H1 (cell line): ENCODE data around the gene DNLZ. TPM values are rescaled to one million over a fixed set of nuclear protein-coding genes. Genes with fewer than 3 reads are reported as not detected.

Experiments
- ASH2L ChIP-seq: fragments of 200-600, 300-600 bp; sonication (generic); IDR thresholded peaks from one replicate; pipeline ENCODE4 v1.7.1; 2017; ENCODE audit warnings: low read length
- BACH1 ChIP-seq: IDR thresholded peaks from 2 replicates; pipeline ENCODE4 v1.6.1; 2012; ENCODE audit warnings: low read length, improper control_type of control experiment
- CBX5 ChIP-seq: fragments of 300-800, 300-1000 bp; sonication (generic); IDR thresholded peaks from 2 replicates; pipeline ENCODE4 v1.7.1; 2016; ENCODE audit warnings: antibody characterized with exemption, low read length, low read depth
- CHD1 ChIP-seq: IDR thresholded peaks from 2 replicates; pipeline ENCODE4 v1.6.1; 2012; ENCODE audit warnings: low read depth, low read length, improper control_type of control experiment
- CHD2 ChIP-seq: IDR thresholded peaks from 2 replicates; pipeline ENCODE4 v1.6.1; 2012; ENCODE audit warnings: low read length, improper control_type of control experiment
- CREB1 ChIP-seq: IDR thresholded peaks from 2 replicates; pipeline ENCODE4 v1.6.1; 2012; ENCODE audit warnings: inconsistent platforms
- CTCF ChIP-seq, 3 experiments: IDR thresholded peaks; 1 replicate in 2 of 3; 2 replicates in 1 of 3; pipeline versions ENCODE4 v1.5.1 to v1.6.1; 2011; ENCODE audit warnings: low read length in 3 of 3, mild to moderate bottlenecking in 3 of 3, inconsistent platforms in 2 of 3, low read depth in 1 of 3, moderate library complexity in 1 of 3; ENCODE audit not compliant: insufficient read depth in 1 of 3; ENCODE audit errors: control extremely low read depth in 1 of 3
- EP300 ChIP-seq, 2 experiments: IDR thresholded peaks; 1 replicate in 1 of 2; 2 replicates in 1 of 2; pipeline ENCODE4 v1.6.1; 2011 to 2012; ENCODE audit warnings: low read depth in 2 of 2, low read length in 2 of 2, mild to moderate bottlenecking in 2 of 2, borderline replicate concordance in 1 of 2, inconsistent platforms in 1 of 2, moderate library complexity in 1 of 2
- GTF2F1 ChIP-seq: IDR thresholded peaks from 2 replicates; pipeline ENCODE4 v1.6.1; 2012; ENCODE audit warnings: low read depth, low read length, improper control_type of control experiment, borderline replicate concordance
- HDAC2 ChIP-seq, 2 experiments: fragments of 300-600 bp in 1 of 2; sonication (generic) in 1 of 2; IDR thresholded peaks; 2 replicates each; pipeline ENCODE4 v1.6.1; 2011 to 2012; ENCODE audit warnings: low read depth in 2 of 2, low read length in 2 of 2, mild to moderate bottlenecking in 2 of 2, moderate library complexity in 2 of 2, borderline replicate concordance in 1 of 2, inconsistent platforms in 1 of 2
- KDM4A ChIP-seq: IDR thresholded peaks from one replicate; pipeline ENCODE4 v1.7.1; 2012; ENCODE audit warnings: low read depth, mild to moderate bottlenecking, moderate library complexity, low read length, inconsistent platforms; ENCODE audit not compliant: severe bottlenecking
- MAX ChIP-seq: IDR thresholded peaks from 2 replicates; pipeline ENCODE4 v1.6.1; 2012; ENCODE audit warnings: inconsistent platforms
- NANOG ChIP-seq: IDR thresholded peaks from 2 replicates; pipeline ENCODE4 v1.6.1; 2011; ENCODE audit warnings: low read length, low read depth, mild to moderate bottlenecking, inconsistent platforms; ENCODE audit not compliant: insufficient read depth, poor library complexity, severe bottlenecking
- NRF1 ChIP-seq: IDR thresholded peaks from 2 replicates; pipeline ENCODE4 v1.6.1; 2011; ENCODE audit warnings: mild to moderate bottlenecking, low read depth, low read length, improper control_type of control experiment
- SIN3A ChIP-seq, 2 experiments: IDR thresholded peaks in 1 of 2; conservative IDR thresholded peaks in 1 of 2; 2 replicates each; pipeline ENCODE4 v1.6.1; 2011 to 2012; ENCODE audit warnings: low read length in 2 of 2, improper control_type of control experiment in 1 of 2, low read depth in 1 of 2, mild to moderate bottlenecking in 1 of 2
- SUZ12 ChIP-seq: fragments of 200-600 bp; sonication (generic); IDR thresholded peaks from 2 replicates; pipeline ENCODE4 v1.6.1; 2012; ENCODE audit warnings: mild to moderate bottlenecking, inconsistent platforms, low read length, moderate library complexity, mixed read lengths
- TAF1 ChIP-seq: IDR thresholded peaks from 2 replicates; pipeline ENCODE4 v1.6.1; 2011; ENCODE audit warnings: mild to moderate bottlenecking, low read depth, low read length
- YY1 ChIP-seq: IDR thresholded peaks from 2 replicates; pipeline ENCODE4 v1.6.1; 2011; ENCODE audit warnings: low read depth, mild to moderate bottlenecking, low read length
- polyA plus RNA-seq, 7 experiments: library from polyadenylated mRNA; depleted of rRNA in 3 of 7; stranded (reverse) in 5 of 7; unstranded in 2 of 7; fragments of >200 nt in 5 of 7; fragments of 200-250 nt in 2 of 7; gene quantifications; 1 replicate in 5 of 7; 2 replicates in 1 of 7; 4 replicates in 1 of 7; pipeline versions ENCODE4 v1.2.1 to v1.2.3, GENCODE V29; 2011 to 2013; ENCODE audit warnings: missing spikeins in 2 of 7, mixed read lengths in 2 of 7
- total RNA-seq: library from RNA; stranded (reverse); fragmentation: NEBNext Ultra II Directional; extraction: Animal tissue kit (Norgen Biotek cat#: 25700); gene quantifications from 2 replicates; pipeline ENCODE4 v1.2.1, GENCODE V29; 2021
- TF ChIP-seq, protein P1 (sequence below): IDR thresholded peaks from 2 replicates; pipeline ENCODE4 v1.6.1; 2012; ENCODE audit warnings: inconsistent platforms

The DNLZ gene
- total and polyA plus RNA-seq, 2 of the 8 experiments (the other 6 are each of a cell fraction or from before 2014, with no cell fraction given) = 11.6 to 17.9 TPM

GRCh38 chr9:136363106-136363948, at the start of gene DNLZ (continued):
- TF ChIP-seq TAF1 (peak; percentile 68), CREB1 (peak; percentile 51; the same call in 1 of the 2 replicates), GTF2F1 (0 out of 2 replicates have a peak, but pooled peaks have one; percentile 65), NRF1 (no peak), CTCF (IDR thresholded peaks at IDR 0.05; ENCODE audit: control extremely low read depth in 1 of 3, insufficient read depth in 1 of 3, low read depth in 1 of 3, low read length in 3 of 3) (peak in 2 of 3 experiments; percentile 87 to 95; a peak in 3 of 4 replicates), YY1 (peak; percentile 99), BACH1 (peak; percentile 48; the same call in 1 of the 2 replicates), KDM4A (peak; percentile 47), CHD2 (no peak), SIN3A (conservative IDR thresholded peaks at IDR 0.05 in 1 of 2, IDR thresholded peaks at IDR 0.05 in 1 of 2; ENCODE audit: low read depth in 1 of 2, low read length in 2 of 2) (peak; percentile 94 to 96; a peak in 3 of 4 replicates), CHD1 (no peak), MAX (peak; percentile 100), EP300 (IDR thresholded peaks at IDR 0.05; ENCODE audit: borderline replicate concordance in 1 of 2, low read depth in 2 of 2, low read length in 2 of 2) (peak in 1 of 2 experiments; percentile 58; a peak in 1 of 3 replicates), SUZ12 (no peak), ASH2L (no peak), HDAC2 (IDR thresholded peaks at IDR 0.05; ENCODE audit: borderline replicate concordance in 1 of 2, low read depth in 2 of 2, low read length in 2 of 2) (peak; percentile 72 to 83; a peak in 2 of 4 replicates), CBX5 (no peak), NANOG (no peak)
- TF ChIP-seq, protein P1, sequence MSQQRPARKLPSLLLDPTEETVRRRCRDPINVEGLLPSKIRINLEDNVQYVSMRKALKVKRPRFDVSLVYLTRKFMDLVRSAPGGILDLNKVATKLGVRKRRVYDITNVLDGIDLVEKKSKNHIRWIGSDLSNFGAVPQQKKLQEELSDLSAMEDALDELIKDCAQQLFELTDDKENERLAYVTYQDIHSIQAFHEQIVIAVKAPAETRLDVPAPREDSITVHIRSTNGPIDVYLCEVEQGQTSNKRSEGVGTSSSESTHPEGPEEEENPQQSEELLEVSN = peak; percentile 99
